ENCODE data around the gene BTG1.

DNA sequence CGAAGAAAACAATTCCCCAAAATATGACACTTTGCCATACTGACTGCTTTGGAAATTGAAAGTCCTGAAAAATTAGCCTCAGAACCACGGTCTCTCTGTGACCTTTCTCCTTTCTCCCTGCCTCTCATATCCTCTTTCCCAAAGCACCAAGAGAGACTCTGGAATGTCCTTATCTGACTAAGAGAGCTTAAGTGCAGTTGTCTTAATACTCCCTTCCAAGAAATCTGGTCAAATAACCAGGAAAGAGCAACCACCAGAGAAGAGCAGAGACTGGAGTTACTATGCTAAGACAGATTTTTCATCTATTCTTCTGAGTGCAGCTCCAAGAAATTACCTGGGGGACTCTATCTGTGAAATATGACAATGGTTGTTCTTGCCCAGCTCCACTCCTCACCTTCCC, 10.5 kb upstream of the BTG1 start:
- TF ChIP-seq, protein P1, sequence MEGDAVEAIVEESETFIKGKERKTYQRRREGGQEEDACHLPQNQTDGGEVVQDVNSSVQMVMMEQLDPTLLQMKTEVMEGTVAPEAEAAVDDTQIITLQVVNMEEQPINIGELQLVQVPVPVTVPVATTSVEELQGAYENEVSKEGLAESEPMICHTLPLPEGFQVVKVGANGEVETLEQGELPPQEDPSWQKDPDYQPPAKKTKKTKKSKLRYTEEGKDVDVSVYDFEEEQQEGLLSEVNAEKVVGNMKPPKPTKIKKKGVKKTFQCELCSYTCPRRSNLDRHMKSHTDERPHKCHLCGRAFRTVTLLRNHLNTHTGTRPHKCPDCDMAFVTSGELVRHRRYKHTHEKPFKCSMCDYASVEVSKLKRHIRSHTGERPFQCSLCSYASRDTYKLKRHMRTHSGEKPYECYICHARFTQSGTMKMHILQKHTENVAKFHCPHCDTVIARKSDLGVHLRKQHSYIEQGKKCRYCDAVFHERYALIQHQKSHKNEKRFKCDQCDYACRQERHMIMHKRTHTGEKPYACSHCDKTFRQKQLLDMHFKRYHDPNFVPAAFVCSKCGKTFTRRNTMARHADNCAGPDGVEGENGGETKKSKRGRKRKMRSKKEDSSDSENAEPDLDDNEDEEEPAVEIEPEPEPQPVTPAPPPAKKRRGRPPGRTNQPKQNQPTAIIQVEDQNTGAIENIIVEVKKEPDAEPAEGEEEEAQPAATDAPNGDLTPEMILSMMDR (conservative IDR thresholded peaks at IDR 0.05; ENCODE audit: low read depth in 2 of 2), result no peak
- TF ChIP-seq EZH2 (IDR thresholded peaks at IDR 0.05; ENCODE audit: low read depth, unreplicated experiment), result no peak
- no peak for TF ChIP-seq POLR2AphosphoS5 (IDR thresholded peaks at IDR 0.05; ENCODE audit: low read depth)
- TF ChIP-seq CREB1 (CRISPR knock-in tag; IDR thresholded peaks at IDR 0.05; ENCODE audit: low read depth), result no peak
- TF ChIP-seq STAT1 (IDR thresholded peaks at IDR 0.05; ENCODE audit: unreplicated experiment), result no peak
- TF ChIP-seq, protein P2, sequence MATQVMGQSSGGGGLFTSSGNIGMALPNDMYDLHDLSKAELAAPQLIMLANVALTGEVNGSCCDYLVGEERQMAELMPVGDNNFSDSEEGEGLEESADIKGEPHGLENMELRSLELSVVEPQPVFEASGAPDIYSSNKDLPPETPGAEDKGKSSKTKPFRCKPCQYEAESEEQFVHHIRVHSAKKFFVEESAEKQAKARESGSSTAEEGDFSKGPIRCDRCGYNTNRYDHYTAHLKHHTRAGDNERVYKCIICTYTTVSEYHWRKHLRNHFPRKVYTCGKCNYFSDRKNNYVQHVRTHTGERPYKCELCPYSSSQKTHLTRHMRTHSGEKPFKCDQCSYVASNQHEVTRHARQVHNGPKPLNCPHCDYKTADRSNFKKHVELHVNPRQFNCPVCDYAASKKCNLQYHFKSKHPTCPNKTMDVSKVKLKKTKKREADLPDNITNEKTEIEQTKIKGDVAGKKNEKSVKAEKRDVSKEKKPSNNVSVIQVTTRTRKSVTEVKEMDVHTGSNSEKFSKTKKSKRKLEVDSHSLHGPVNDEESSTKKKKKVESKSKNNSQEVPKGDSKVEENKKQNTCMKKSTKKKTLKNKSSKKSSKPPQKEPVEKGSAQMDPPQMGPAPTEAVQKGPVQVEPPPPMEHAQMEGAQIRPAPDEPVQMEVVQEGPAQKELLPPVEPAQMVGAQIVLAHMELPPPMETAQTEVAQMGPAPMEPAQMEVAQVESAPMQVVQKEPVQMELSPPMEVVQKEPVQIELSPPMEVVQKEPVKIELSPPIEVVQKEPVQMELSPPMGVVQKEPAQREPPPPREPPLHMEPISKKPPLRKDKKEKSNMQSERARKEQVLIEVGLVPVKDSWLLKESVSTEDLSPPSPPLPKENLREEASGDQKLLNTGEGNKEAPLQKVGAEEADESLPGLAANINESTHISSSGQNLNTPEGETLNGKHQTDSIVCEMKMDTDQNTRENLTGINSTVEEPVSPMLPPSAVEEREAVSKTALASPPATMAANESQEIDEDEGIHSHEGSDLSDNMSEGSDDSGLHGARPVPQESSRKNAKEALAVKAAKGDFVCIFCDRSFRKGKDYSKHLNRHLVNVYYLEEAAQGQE (IDR thresholded peaks at IDR 0.05; ENCODE audit: unreplicated experiment), result no peak

Data from GM23338 (cell line).